ENCODE data around the gene SELENOP. TPM values are rescaled to one million over a fixed set of nuclear protein-coding genes. Genes with fewer than 3 reads are reported as not detected.

The SELENOP gene
- total RNA-seq, 1 experiment from 2014 or later: 8.5 TPM

DNA sequence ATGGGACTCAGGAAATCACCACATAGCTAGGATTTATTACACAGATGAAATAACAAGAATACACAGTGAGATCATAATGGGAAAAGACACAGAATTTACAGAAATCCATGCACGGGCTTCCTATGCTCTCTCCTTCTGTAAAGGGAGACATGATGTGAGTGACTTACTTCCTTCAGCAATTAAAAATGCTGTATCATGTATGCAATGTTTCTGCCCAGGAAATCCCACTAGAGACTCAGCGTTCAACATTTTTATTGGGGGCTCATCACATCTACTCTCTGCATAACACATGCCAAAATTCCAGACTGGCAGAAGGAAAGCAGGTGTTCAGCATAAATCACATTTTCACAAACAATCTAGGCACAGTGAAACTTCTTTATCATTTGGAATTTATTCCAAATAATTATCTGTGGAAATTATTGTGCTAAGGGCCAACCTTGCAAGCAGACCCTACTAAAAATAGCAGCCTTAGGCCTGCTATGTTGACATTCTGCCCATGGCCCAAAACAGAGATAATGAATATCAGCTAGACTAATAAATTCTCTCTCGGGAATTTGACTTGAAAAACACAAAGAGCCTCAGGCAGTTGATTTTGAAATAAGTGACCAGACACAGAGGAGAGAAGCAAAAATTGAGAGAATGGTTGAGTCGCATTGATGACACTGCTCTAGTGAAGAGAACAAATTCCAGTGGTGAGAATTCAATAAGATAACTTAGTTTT lies 31.4 kb upstream of the SELENOP start:
- H3K36me3 Mint-ChIP-seq (ENCODE audit: insufficient read depth in 1 of 3, low read depth in 3 of 3): no peaks in the 10 kb centered on the region
- Histone ChIP-seq H3K9me3 (ENCODE audit: control insufficient read depth, low read depth, low read length) (no peaks in the 10 kb centered on the region), H4K91ac (ENCODE audit: insufficient read length, low read depth, low read length) (no peak overlapping the region), H2BK120ac (ENCODE audit: low read depth, low read length, poor library complexity, severe bottlenecking) (no peak overlapping the region), H3T11ph (ENCODE audit: low read length) (no peak overlapping the region), H3K27ac (ENCODE audit: insufficient read length, low read depth, low read length) (no peak overlapping the region), H3K14ac (ENCODE audit: insufficient read depth, low read length) (no peak overlapping the region), H3K4ac (ENCODE audit: low read depth, low read length) (no peak overlapping the region), H2BK20ac (ENCODE audit: low read depth, low read length, poor library complexity, severe bottlenecking) (no peak overlapping the region), H3K4me1 (ENCODE audit: insufficient read depth, low read length) (no peaks in the 10 kb centered on the region), H2AFZ (ENCODE audit: low read length) (no peak overlapping the region), H3K23me2 (ENCODE audit: insufficient read length, low read depth, low read length, poor library complexity, severe bottlenecking) (no peaks in the 10 kb centered on the region), H3K9ac (ENCODE audit: extremely low read depth, insufficient read length, low read length) (no peak overlapping the region), H2BK12ac (ENCODE audit: insufficient read length, low read depth, low read length) (no peak overlapping the region), H3K56ac (ENCODE audit: insufficient read length, low read depth, low read length) (no peak overlapping the region), H3K18ac (ENCODE audit: insufficient read length, low read depth, low read length) (no peak overlapping the region), H3K27me3 (ENCODE audit: insufficient read depth, low read length) (no peaks in the 10 kb centered on the region), H2AK5ac (ENCODE audit: insufficient read length, low read length) (no peak overlapping the region), H3K79me1 (ENCODE audit: insufficient read depth, low read depth, low read length, poor library complexity, severe bottlenecking) (no peaks in the 10 kb centered on the region), H4K20me1 (ENCODE audit: control insufficient read depth, insufficient read depth, insufficient read length) (no peaks in the 10 kb centered on the region), H4K5ac (ENCODE audit: insufficient read length, low read depth, low read length) (no peak overlapping the region), H3K4me2 (ENCODE audit: insufficient read depth, insufficient read length, low read length) (no peak overlapping the region), H3K23ac (ENCODE audit: insufficient read length, low read depth, low read length) (no peak overlapping the region), H2BK5ac (ENCODE audit: insufficient read length, low read length) (no peak overlapping the region), H3K79me2 (ENCODE audit: insufficient read depth, low read length) (no peaks in the 10 kb centered on the region), H4K8ac (replicated peaks; ENCODE audit: insufficient read length, low read depth, low read length) (no peak overlapping the region), H2BK15ac (ENCODE audit: low read depth, low read length) (no peak overlapping the region)
- H3K4me3 Mint-ChIP-seq: no peak overlapping the region
- TF ChIP-seq, protein P1, sequence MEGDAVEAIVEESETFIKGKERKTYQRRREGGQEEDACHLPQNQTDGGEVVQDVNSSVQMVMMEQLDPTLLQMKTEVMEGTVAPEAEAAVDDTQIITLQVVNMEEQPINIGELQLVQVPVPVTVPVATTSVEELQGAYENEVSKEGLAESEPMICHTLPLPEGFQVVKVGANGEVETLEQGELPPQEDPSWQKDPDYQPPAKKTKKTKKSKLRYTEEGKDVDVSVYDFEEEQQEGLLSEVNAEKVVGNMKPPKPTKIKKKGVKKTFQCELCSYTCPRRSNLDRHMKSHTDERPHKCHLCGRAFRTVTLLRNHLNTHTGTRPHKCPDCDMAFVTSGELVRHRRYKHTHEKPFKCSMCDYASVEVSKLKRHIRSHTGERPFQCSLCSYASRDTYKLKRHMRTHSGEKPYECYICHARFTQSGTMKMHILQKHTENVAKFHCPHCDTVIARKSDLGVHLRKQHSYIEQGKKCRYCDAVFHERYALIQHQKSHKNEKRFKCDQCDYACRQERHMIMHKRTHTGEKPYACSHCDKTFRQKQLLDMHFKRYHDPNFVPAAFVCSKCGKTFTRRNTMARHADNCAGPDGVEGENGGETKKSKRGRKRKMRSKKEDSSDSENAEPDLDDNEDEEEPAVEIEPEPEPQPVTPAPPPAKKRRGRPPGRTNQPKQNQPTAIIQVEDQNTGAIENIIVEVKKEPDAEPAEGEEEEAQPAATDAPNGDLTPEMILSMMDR (conservative IDR thresholded peaks at IDR 0.05): no peak
- H3K27ac Mint-ChIP-seq: no peak overlapping the region
- no peaks in the 10 kb centered on the region for H3K27me3 Mint-ChIP-seq (ENCODE audit: low read depth)
- H3K4me1 Mint-ChIP-seq: no peaks in the 10 kb centered on the region
- WGBS (ENCODE audit: extremely low coverage, insufficient read length, low lambda C conversion rate): no CpG with 5 or more reads among the region's 4 CpGs
- peaks cover 3 to 8% of the 10 kb centered on the region in 2 experiments; a peak in 4 of 5 replicates for H3K9me3 Mint-ChIP-seq
- DNase-seq: no peak
